ENCODE results near the gene ADAD1. TPM values are rescaled to one million over a fixed set of nuclear protein-coding genes. Genes with fewer than 3 reads are reported as not detected.
"Not testable (repeated sequence)": the region's sequence is repeated elsewhere in the genome, so short reads cannot be mapped to it uniquely, and the experiment has no call there.

The ADAD1 gene
- total RNA-seq, 4 donors from 2014 or later: not detected

- in situ Hi-C loops (cut with MboI; ENCODE audit: low pct_ligation_motif_present in 1 of 4, low pct_unique_long_range_greater_than_20kb in 1 of 4, low sequenced_read_pairs in 3 of 4): no loop called here
- no peaks in the 10 kb centered on the region for H3K9me3 ChIP-seq
- no peak overlapping the region for H3K4me3 ChIP-seq
Measured at GRCh38 chr4:122360754-122361153, 18.1 kb upstream of the ADAD1 start.

GRCh38 chr4:122364700-122365404 lies 14.0 kb upstream of the ADAD1 start:
- peak; percentile 12 for DNase-seq
- H3K9me3 ChIP-seq: peaks cover 0 to 5% of the 10 kb centered on the region in 2 donors
- no peak overlapping the region for H3K4me3 ChIP-seq
- H3K4me1 ChIP-seq: no peaks in the 10 kb centered on the region
- in situ Hi-C loops (cut with MboI; ENCODE audit: low pct_ligation_motif_present in 1 of 4, low pct_unique_long_range_greater_than_20kb in 1 of 4, low sequenced_read_pairs in 3 of 4): no loop called here
- no peaks in the 10 kb centered on the region for H3K27me3 ChIP-seq
- H3K27ac ChIP-seq: no peak overlapping the region
- TF ChIP-seq POLR2A (IDR thresholded peaks at IDR 0.05) (no peak), EP300 (IDR thresholded peaks at IDR 0.05; ENCODE audit: low read depth) (no peak), POLR2AphosphoS5 (IDR thresholded peaks at IDR 0.05) (no peak), CTCF (IDR thresholded peaks at IDR 0.05) (no peak)
- WGBS, 2 donors (ENCODE audit: low coverage in 1 of 2): 80 to 85% methylated on average over 3 to 18 of the region's 18 CpGs
- H3K36me3 ChIP-seq: peaks cover 0 to 25% (median 6%) of the 10 kb centered on the region in 4 donors
- intact Hi-C loops (cut with DNase I; ENCODE audit: low total_unique reads): no loop called here

More at GRCh38 chr4:122360754-122361153, 18.1 kb upstream of the ADAD1 start:
- Histone ChIP-seq H3K4me1 (no peaks in the 10 kb centered on the region), H3K27ac (no peak overlapping the region), H3K36me3 (peaks cover 0 to 58% (median 13%) of the 10 kb centered on the region in 4 donors), H3K27me3 (no peaks in the 10 kb centered on the region)
- TF ChIP-seq CTCF (IDR thresholded peaks at IDR 0.05): no peak
- no peak for TF ChIP-seq EP300 (IDR thresholded peaks at IDR 0.05; ENCODE audit: low read depth)
- no peak for TF ChIP-seq POLR2A (IDR thresholded peaks at IDR 0.05)
- no peak for TF ChIP-seq POLR2AphosphoS5 (IDR thresholded peaks at IDR 0.05)
- DNase-seq: no peak
- 91 to 100% methylated on average over 3 of the region's 3 CpGs for WGBS, 2 donors (ENCODE audit: low coverage in 1 of 2)
- intact Hi-C loops (cut with DNase I; ENCODE audit: low total_unique reads): no loop called here

- H3K4me3 ChIP-seq; H3K9me3 ChIP-seq; DNase-seq; H3K36me3 ChIP-seq; intact Hi-C loops (cut with DNase I; ENCODE audit: low total_unique reads); in situ Hi-C loops (cut with MboI; ENCODE audit: low pct_ligation_motif_present in 1 of 4, low pct_unique_long_range_greater_than_20kb in 1 of 4, low sequenced_read_pairs in 3 of 4); H3K27ac ChIP-seq; H3K27me3 ChIP-seq; H3K4me1 ChIP-seq: not testable (repeated sequence)
- 76% methylated on average over 3 of the region's 3 CpGs; no CpG with 5 or more reads in 1 of the 2 donors for WGBS, 2 donors (ENCODE audit: low coverage in 1 of 2)
Measured at GRCh38 chr4:122368786-122369185, 10.0 kb upstream of the ADAD1 start.

GRCh38 chr4:122377352-122377751 lies 1.5 kb upstream of the ADAD1 start:
- H3K9me3 ChIP-seq: no peaks in the 10 kb centered on the region
- in situ Hi-C loops (cut with MboI; ENCODE audit: low pct_ligation_motif_present in 1 of 4, low pct_unique_long_range_greater_than_20kb in 1 of 4, low sequenced_read_pairs in 3 of 4): no loop called here
- no peak for DNase-seq
- no peaks in the 10 kb centered on the region for H3K36me3 ChIP-seq
- no peak for TF ChIP-seq POLR2AphosphoS5 (IDR thresholded peaks at IDR 0.05)
- TF ChIP-seq POLR2A (IDR thresholded peaks at IDR 0.05): no peak
- TF ChIP-seq EP300 (IDR thresholded peaks at IDR 0.05; ENCODE audit: low read depth): no peak
- no peak for TF ChIP-seq CTCF (IDR thresholded peaks at IDR 0.05)
- H3K27ac ChIP-seq: no peak overlapping the region
- H3K4me3 ChIP-seq: no peak overlapping the region
- intact Hi-C loops (cut with DNase I; ENCODE audit: low total_unique reads): no loop called here
- H3K4me1 ChIP-seq: no peaks in the 10 kb centered on the region
- WGBS, 2 donors (ENCODE audit: low coverage in 1 of 2): 68 to 100% methylated on average over 1 of the region's 1 CpG
- H3K27me3 ChIP-seq: no peaks in the 10 kb centered on the region

GRCh38 chr4:122379239-122379638 lies 428 bp downstream of the ADAD1 start:
- intact Hi-C loops (cut with DNase I; ENCODE audit: low total_unique reads): no loop called here
- Histone ChIP-seq H3K27me3 (no peaks in the 10 kb centered on the region), H3K4me1 (no peaks in the 10 kb centered on the region), H3K4me3 (no peak overlapping the region), H3K36me3 (no peaks in the 10 kb centered on the region), H3K9me3 (no peaks in the 10 kb centered on the region), H3K27ac (no peak overlapping the region)
- DNase-seq: no peak
- TF ChIP-seq POLR2AphosphoS5 (IDR thresholded peaks at IDR 0.05): no peak
- TF ChIP-seq EP300 (IDR thresholded peaks at IDR 0.05; ENCODE audit: low read depth): no peak
- no peak for TF ChIP-seq CTCF (IDR thresholded peaks at IDR 0.05)
- TF ChIP-seq POLR2A (IDR thresholded peaks at IDR 0.05): no peak
- in situ Hi-C loops (cut with MboI; ENCODE audit: low pct_ligation_motif_present in 1 of 4, low pct_unique_long_range_greater_than_20kb in 1 of 4, low sequenced_read_pairs in 3 of 4): no loop called here
- 80 to 97% methylated on average over 1 to 44 of the region's 44 CpGs for WGBS, 2 donors (ENCODE audit: low coverage in 1 of 2)
